Limb (tissue), 2 donors: Measurements from ENCODE around the gene IFNA8.
A peak's percentile ranks its signal among the peaks of the same experiment; 100 is the strongest.
"Not testable (repeated sequence)": the region's sequence is repeated elsewhere in the genome, so short reads cannot be mapped to it uniquely, and the experiment has no call there.

Source experiments
- DNase-seq, 2 donors: peaks; one replicate each; pipeline ENCODE4 v3.0.0-alpha.2; 2016; ENCODE audit errors: extremely low spot score in 2 of 2

The IFNA8 gene

GRCh38 chr9:21408817-21409216 lies at the start of gene IFNA8:
Gene IFNA8 (plus strand): TSS chr9:21409117. CDS start chr9:21409177, 60 bp downstream.
- DNase-seq: no peak

GRCh38 chr9:21362287-21362686 lies 46.6 kb upstream of the IFNA8 start:
- no peak for DNase-seq

DNA sequence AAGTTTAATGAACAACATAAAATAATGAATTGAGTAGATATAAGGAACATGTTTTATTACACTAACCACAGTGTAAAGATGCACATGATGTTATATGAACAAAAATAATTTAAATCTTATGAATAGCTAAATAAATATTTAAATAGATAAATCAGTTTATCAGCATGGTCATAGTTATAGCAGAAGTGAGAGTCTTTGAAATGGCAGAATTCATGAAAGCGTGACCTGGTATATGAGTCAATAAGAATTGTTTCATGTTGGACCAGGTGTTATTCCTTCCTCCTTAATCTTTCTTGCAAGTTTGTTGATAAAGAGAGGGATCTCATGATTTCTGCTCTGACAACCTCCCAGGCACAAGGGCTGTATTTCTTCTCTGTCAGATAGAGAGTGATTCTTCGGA lies 41.7 kb upstream of the IFNA8 start:
- not testable (repeated sequence) for DNase-seq

DNA sequence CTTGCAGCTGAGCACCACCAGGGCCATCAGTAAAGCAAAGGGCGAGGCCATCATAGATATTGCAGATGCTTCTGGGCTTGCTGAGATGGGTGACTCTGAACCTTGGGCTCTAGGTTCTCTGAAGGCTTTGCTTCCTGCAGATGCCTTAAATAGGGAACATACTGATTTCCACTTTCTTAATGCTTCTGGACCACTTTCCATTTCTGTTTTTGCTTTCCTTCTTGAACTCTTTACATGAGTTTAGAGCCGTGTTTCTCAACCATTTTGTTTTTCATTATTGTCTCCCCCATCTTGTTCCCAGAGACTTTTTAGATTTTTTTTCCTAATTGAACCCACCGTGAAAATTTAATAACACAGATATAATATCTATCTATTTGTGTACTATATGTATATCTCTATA lies 41.0 kb upstream of the IFNA8 start, which contains the start of gene IFNA13:
Gene IFNA13 (minus strand): TSS at position 101 of the 400 bp plus-strand sequence. CDS start 47 bp downstream, at position 54.
- no peak for DNase-seq

DNA sequence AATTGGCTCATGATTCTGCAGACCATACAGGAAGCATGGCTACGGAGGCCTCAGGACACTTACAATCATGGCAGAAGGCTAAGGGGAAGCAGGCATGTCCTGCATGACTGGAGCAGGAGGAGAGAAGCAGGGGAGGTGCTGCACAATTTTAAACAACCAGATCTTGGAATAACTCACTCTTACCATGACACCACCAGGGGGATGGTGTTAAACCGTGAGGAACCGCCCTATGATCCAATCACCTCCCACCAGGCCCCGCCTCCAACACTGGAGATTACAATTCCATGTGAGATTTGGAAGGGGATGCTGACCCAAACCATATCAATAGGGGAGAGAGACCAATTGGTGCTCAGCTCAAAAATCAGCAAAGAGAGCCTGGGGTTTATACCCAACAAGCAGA lies 37.5 kb upstream of the IFNA8 start:
- not testable (repeated sequence) for DNase-seq

DNA sequence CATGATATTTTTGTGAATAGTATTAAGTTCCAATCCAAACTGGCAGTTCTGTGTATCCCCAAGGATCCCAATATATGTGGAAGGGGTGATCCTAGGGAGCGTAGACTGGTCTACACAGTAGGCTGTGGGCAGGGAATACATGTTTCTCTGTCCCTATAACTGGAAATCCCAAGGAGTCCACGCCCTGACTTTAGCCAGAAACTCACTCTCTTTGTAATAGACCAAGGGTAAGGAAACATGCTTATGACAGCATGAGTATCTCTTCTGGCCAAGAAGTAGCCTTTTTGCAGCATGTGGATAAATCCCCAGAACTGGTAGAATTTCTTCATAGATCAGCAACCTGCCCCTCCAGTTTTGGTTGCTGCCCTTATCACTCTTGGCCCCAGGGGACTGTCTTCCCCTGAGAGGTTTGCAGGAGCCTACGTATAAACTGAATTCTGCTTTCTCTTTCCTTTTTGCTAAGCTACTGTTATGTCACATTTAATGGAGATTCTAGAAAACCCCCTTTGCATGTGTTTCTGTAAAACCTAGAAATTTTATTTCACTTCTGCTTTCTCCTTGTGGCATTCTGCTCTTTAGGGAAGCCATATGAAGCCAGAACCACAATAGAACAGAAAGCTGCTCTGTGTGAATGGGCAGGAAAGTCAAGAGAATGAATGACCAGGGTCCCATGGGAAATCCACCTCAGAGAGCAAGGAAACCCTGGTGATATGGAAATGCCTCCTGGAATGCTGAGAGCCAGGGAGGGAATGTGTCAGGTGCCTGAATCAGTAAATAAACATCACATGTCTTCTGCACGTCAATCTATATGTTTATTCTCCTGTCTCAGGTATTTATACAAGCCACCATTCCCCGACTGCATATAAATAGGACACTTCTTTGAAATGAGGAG lies 27.2 kb upstream of the IFNA8 start:
- no peak for DNase-seq

DNA sequence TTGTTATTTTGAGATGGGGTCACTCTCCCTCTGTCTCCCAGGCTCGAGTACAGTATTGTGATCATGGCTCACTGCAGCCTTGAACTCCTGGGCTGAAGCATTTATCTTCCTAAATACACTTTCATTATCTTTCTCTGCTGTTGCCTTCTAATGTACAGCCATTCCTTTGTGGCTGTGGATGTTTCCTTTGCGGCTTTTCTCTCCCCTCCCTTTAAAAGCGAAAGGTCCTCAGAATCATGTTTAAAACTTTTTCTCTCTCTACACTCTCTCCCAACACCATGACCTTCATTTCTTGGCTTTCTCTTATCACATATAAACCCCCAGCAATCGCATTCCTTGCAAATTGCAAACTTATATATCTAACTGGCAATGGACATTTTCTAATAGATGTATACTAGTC lies 25.3 kb upstream of the IFNA8 start:
- DNase-seq: no peak

- no peak for DNase-seq
Observed at GRCh38 chr9:21385131-21385670, 23.7 kb upstream of the IFNA8 start, which contains the start of gene IFNA2. Gene IFNA2 (minus strand): TSS chr9:21385398. CDS start chr9:21385329, 69 bp downstream.

DNA sequence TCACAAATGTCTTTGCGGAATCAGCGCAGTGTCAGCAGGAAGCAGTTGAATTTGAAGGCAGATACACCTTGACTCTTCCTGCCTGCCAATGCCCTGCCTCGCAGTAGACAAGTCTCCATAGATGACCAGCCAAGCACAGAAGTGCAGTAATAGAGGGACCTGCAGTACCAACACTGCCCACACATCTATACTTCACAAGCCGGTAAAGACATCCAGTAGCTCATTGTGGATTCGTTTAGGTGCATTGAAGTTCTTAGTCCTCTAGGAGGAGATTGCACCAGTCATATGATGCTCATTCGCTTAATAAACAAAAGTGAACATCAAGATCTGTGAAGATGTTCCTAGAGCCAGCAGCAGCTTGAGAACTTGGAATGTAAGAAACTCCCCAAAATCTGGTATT lies 16.6 kb upstream of the IFNA8 start:
- DNase-seq: no peak

- DNase-seq: peak; percentile 32 to 82
Observed at GRCh38 chr9:21395778-21396717, 12.9 kb upstream of the IFNA8 start.

DNA sequence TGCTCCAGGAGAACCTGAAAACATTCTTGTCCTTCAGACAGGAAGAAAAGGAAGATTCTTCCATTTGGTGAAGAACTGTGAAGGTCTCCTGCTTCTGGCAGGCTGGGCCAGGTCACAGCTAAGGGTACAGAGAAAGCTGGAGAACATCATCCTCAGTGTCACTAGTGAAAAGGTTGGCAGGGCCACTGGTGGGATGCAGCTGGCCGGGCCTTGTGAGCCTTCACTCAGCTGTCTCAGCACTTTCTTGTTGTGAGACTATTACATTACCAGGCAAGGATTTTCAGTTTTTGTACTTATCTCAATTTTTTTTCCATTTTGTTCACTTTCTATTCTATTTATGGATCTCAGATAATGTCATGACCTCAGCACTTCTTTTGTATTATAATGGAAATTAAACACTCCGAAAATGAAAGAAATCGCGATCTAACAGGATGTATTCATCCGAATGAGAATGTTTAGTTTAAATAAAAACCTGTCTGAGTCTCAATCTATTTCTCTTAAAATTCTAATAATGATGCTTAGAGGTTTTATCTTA lies 9.9 kb upstream of the IFNA8 start:
- DNase-seq: no peak

- no peak for DNase-seq
Observed at GRCh38 chr9:21399956-21400355, 9.0 kb upstream of the IFNA8 start.

- peak in 1 of 2 donors; percentile 42 for DNase-seq
Observed at GRCh38 chr9:21402386-21403251, 6.3 kb upstream of the IFNA8 start.

GRCh38 chr9:21404146-21404545 lies 4.8 kb upstream of the IFNA8 start:
- no peak for DNase-seq

DNA sequence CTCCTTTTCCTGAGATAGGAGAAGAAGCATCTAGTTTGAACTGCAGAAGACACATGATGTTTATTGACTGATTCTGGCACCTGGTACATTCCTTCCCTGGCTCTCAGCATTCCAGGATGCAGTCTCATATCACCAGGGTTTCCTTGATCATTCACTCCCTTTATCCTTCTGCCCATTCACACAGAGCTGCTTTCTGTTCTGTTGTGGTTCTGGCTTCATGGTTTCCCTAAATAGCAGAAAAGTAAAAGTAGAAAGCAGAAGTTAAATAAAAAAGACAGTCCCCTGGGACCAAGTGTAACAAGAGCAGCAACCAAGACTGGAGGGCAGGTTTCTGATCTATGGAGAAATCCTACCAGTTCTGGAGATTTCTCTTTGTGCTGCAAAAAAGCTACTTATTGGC lies 3.2 kb downstream of the IFNA8 start:
- DNase-seq: no peak

- DNase-seq: no peak
Observed at GRCh38 chr9:21413151-21413550, 4.2 kb downstream of the IFNA8 start.

DNA sequence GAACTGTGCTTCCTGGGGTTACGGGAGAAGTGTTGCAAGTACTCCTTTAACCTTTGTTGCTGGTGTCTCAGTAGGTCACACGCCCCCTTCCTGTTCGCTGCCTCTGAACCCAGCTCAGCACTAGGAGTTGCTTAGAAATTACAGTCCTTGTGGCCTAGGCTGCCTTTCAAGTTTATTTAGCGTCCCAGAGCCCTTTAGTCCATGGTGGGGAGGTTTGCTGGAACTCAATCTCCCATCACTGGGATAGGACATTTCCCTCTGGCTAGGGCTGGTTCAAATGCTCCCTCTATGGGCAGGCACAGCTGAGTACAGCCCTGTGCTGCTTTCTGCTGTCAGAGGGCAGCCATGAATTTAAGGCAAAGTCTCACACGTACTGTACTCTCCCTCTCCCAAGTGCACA lies 4.7 kb downstream of the IFNA8 start:
- no peak for DNase-seq

DNA sequence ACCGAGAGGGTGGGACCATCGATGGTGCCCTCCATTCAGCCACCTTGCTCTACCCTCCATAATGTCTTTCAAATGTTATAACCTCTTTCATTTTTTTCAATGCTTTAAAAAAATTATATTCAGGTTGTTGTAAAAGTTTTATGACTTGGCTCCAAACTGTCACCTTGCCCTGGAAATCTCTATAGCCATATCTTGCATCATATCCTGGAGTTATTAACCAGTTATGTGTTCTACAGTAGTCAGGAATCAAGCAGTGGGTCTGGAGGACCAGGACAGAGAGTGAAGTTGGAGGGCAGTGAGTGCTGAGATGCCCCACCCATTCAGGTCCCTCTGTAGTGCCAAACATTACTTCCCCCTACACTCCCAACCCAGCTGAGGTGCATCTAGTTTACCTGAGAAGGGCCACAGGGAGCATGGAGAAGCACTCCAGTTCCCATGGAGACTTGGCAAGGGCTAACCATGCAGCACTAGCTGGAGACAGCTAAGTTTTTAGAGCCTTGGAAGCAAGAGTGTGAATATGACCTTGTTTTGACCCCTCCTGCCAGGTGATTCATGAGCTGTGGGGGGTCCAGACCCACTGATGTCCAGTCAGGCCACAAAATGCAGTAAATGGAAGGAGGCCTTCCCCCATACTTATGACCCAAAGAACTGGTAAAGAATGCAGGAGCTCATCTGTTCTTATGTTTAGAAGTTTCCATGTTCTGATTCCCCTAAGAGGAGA lies 5.5 kb downstream of the IFNA8 start:
- no peak for DNase-seq

- no peak for DNase-seq
Observed at GRCh38 chr9:21415493-21416267, 6.8 kb downstream of the IFNA8 start.
